HL-60 (cell line): ENCODE results near the gene MIOX.
A peak's percentile ranks its signal among the peaks of the same experiment; 100 is the strongest.

ENCODE experiments used
- DNase-seq, 2 experiments: peaks; one replicate each; pipeline ENCODE4 v3.0.0-alpha.2; 2010 to 2020; ENCODE audit warnings: low read depth in 1 of 2, low spot score in 1 of 2
- H3K27ac ChIP-seq: fragments of 250-450 bp; sonication (Bioruptor Pico); replicated peaks from 2 replicates; pipeline ENCODE4 v1.5.1; 2020; ENCODE audit warnings: mild to moderate bottlenecking, moderate library complexity
- H3K27me3 ChIP-seq: fragments of 250-450 bp; sonication (Bioruptor Pico); 2 replicates; pipeline ENCODE4 v1.5.1; 2021; ENCODE audit warnings: mild to moderate bottlenecking, moderate library complexity; ENCODE audit not compliant: insufficient read depth, poor library complexity, severe bottlenecking
- H3K4me3 ChIP-seq: replicated peaks from 2 replicates; pipeline ENCODE4 v1.5.1; 2011; ENCODE audit warnings: mild to moderate bottlenecking, control low read depth, low read length; ENCODE audit not compliant: insufficient read depth
- GABPA ChIP-seq: IDR thresholded peaks from 2 replicates; pipeline ENCODE4 v1.6.1; 2012; ENCODE audit warnings: low read depth
- POLR2AphosphoS5 ChIP-seq: IDR thresholded peaks from 2 replicates; pipeline ENCODE4 v1.6.1; 2012; ENCODE audit warnings: low read depth
- SPI1 ChIP-seq: IDR thresholded peaks from 2 replicates; pipeline ENCODE4 v1.6.1; 2012; ENCODE audit warnings: low read depth, mild to moderate bottlenecking, borderline replicate concordance
- TF ChIP-seq, protein P1 (sequence below): IDR thresholded peaks from 2 replicates; pipeline ENCODE4 v1.6.1; 2012; ENCODE audit warnings: low read depth; ENCODE audit not compliant: insufficient replicate concordance
- TF ChIP-seq, protein P2 (sequence below): IDR thresholded peaks from one replicate; pipeline ENCODE4 v1.5.1; 2011; ENCODE audit warnings: low read length, control low read depth, inconsistent platforms; ENCODE audit not compliant: insufficient read depth

MIOX gene

DNA sequence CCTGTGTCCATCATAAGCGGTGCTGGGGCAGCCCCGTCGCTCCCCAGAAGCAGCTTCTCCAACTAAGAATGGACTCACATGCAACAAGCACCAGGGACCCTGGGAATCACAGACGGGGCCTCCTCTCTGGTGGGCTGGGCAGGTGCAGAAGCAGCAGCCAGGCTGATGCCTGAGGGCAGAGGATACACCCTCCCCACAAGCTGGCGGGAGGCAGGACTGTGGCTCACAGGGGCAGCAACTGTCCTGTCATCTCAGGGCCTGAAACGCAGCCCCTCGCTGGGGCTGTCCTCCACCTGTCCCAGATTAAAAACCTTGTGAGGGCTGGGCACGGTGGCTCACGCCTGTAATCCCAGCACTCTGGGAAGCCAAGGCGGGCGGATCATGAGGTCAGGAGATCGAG, 8.7 kb upstream of the MIOX start:
- DNase-seq = no peak
- TF ChIP-seq, protein P1, sequence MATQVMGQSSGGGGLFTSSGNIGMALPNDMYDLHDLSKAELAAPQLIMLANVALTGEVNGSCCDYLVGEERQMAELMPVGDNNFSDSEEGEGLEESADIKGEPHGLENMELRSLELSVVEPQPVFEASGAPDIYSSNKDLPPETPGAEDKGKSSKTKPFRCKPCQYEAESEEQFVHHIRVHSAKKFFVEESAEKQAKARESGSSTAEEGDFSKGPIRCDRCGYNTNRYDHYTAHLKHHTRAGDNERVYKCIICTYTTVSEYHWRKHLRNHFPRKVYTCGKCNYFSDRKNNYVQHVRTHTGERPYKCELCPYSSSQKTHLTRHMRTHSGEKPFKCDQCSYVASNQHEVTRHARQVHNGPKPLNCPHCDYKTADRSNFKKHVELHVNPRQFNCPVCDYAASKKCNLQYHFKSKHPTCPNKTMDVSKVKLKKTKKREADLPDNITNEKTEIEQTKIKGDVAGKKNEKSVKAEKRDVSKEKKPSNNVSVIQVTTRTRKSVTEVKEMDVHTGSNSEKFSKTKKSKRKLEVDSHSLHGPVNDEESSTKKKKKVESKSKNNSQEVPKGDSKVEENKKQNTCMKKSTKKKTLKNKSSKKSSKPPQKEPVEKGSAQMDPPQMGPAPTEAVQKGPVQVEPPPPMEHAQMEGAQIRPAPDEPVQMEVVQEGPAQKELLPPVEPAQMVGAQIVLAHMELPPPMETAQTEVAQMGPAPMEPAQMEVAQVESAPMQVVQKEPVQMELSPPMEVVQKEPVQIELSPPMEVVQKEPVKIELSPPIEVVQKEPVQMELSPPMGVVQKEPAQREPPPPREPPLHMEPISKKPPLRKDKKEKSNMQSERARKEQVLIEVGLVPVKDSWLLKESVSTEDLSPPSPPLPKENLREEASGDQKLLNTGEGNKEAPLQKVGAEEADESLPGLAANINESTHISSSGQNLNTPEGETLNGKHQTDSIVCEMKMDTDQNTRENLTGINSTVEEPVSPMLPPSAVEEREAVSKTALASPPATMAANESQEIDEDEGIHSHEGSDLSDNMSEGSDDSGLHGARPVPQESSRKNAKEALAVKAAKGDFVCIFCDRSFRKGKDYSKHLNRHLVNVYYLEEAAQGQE = no peak
- no peak for TF ChIP-seq SPI1
- no peak for TF ChIP-seq GABPA
- TF ChIP-seq, protein P2, sequence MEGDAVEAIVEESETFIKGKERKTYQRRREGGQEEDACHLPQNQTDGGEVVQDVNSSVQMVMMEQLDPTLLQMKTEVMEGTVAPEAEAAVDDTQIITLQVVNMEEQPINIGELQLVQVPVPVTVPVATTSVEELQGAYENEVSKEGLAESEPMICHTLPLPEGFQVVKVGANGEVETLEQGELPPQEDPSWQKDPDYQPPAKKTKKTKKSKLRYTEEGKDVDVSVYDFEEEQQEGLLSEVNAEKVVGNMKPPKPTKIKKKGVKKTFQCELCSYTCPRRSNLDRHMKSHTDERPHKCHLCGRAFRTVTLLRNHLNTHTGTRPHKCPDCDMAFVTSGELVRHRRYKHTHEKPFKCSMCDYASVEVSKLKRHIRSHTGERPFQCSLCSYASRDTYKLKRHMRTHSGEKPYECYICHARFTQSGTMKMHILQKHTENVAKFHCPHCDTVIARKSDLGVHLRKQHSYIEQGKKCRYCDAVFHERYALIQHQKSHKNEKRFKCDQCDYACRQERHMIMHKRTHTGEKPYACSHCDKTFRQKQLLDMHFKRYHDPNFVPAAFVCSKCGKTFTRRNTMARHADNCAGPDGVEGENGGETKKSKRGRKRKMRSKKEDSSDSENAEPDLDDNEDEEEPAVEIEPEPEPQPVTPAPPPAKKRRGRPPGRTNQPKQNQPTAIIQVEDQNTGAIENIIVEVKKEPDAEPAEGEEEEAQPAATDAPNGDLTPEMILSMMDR = no peak
- TF ChIP-seq POLR2AphosphoS5 = no peak
- Histone ChIP-seq H3K4me3 (no peak overlapping the region), H3K27me3 (peaks cover 25% of the 10 kb centered on the region), H3K27ac (no peak overlapping the region)

DNA sequence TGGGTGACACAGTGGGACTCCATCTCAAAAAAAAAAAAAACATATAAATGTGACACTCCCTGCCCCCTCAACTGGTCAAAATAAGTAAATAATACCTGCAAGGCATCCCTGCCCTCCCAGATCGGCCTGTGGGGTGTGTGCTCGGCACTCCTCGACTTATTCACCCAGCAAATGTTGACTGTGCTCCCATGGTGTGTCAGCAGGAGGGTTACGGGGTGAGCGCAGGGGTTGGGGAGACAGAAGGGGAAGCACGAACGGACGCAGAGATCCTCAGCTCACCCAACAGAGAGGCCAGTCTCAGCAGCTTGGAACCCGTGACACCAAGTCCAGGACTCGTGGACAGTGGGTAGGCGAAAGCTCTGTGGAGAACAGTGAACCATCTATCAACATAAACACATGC, 6.9 kb upstream of the MIOX start:
- H3K4me3 ChIP-seq = no peak overlapping the region
- TF ChIP-seq, protein P2 = no peak
- TF ChIP-seq GABPA (no peak), POLR2AphosphoS5 (no peak), SPI1 (no peak)
- TF ChIP-seq, protein P1 = no peak
- peaks cover 25% of the 10 kb centered on the region for H3K27me3 ChIP-seq
- no peak overlapping the region for H3K27ac ChIP-seq
- peak in 1 of 2 experiments; percentile 29 for DNase-seq

DNA sequence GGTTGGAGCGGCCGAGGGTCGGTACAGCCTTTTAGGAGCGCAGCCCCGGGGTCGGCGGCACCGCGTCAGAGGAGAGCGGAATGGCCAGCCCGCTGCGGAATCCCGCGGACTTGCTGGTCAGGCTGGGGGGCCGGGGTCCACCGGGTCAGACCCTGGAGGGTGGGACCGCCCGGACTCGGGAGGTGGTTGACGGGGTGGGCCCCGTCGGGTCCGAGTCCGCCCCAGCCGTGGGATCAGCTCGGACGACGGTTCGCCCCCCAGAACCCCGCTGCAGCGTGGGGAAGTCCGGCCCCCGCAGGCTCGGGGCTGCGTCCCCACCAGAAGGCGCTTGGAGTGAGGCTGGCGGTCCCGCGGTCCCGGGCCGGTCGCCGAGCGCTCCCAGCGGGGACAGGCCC, 5.6 kb upstream of the MIOX start:
- peaks cover 25% of the 10 kb centered on the region for H3K27me3 ChIP-seq
- no peak for TF ChIP-seq SPI1
- TF ChIP-seq GABPA = no peak
- TF ChIP-seq, protein P1 = no peak
- TF ChIP-seq, protein P2 = no peak
- no peak for TF ChIP-seq POLR2AphosphoS5
- H3K27ac ChIP-seq = no peak overlapping the region
- DNase-seq = no peak
- H3K4me3 ChIP-seq = peak overlapping the region; percentile 35
